Measurements from ENCODE around the gene CRLF3.
"Not testable (repeated sequence)": the region's sequence is repeated elsewhere in the genome, so short reads cannot be mapped to it uniquely, and the experiment has no call there.

CRLF3 gene

DNA sequence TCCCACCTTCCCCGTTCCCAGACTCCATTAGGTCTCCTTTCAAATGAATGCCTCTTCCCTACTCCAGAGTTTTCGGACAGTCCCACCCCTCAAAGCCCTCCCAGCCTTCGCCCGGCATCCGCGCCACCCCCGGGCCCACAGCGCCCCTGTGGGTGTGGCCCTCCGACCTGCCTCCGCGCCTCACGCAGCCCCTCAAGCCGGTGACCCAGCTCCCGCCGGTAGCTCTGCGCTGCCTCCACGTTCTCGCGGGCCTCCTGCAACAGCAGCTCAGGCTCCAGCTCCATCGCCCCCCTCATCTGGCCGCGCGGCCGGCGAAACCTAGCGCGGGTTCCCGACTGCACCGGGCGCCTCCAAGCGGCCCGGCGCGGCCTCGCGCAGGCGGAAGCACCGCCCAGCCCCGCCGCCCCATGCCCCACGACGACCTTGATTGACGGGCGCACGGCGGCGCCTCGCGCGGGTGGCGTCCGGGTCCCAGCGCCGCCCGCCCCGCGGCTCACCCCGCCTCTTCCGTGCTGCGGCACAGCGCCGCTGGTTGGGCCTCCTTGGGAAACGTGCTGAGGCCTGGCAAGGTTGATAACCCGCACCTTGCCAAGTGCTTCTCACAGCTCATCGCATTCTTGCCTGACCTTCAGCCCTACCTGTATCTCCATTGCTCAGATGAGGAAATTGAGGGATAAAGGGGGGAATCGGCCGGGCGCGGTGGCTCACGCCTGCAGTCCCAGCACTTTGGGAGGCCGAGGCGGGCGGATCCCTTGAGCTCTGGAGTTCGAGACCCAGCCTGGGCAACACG is at the start of gene CRLF3:
CRLF3 (minus strand) TSS at position 337 of the 790 bp plus-strand sequence; CDS start at position 296, 41 bp downstream.
- DNase-seq (ENCODE audit: low read depth): peak; percentile 92

- DNase-seq (ENCODE audit: low read depth): no peak
Observed at GRCh38 chr17:30869005-30869404, 44.5 kb upstream of the CRLF3 start.

- no peak for DNase-seq (ENCODE audit: low read depth)
Observed at GRCh38 chr17:30864636-30865035, 40.1 kb upstream of the CRLF3 start.

DNA sequence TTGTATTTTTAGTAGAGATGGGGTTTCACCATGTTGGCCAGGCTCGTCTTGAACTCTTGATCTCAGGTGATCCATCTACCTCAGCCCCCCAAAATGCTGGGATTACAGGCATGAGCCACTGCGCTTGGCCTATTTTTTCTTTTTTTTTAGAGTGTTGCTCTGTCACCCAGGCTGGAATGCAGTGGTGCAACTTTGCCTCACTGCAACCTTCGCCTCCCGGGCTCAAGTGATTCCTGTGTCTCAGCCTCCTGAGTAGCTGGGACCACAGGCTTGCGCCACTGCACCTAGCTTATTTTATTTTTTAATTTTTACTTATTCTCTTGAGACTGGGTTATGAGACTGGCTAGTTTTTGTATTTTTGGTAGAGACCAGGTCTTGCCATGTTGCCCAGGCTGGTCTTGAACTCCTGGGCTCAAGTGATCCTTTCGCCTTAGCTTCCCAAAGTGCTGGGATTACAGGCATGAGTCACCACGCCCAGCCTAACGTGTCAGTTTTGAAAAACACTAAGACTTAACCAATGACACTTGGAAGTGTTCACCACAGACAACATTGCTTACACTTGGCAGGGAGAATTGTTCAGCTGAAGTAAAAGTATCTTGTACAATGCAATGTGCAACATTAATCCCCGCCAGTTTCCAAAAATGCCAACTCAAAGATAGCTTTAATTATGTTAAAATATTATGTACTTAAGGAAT is 34.2 kb upstream of the CRLF3 start:
- peak; percentile 70 for DNase-seq (ENCODE audit: low read depth)

- DNase-seq (ENCODE audit: low read depth): no peak
Observed at GRCh38 chr17:30854146-30854545, 29.7 kb upstream of the CRLF3 start.

- DNase-seq (ENCODE audit: low read depth): no peak
Observed at GRCh38 chr17:30848021-30848420, 23.5 kb upstream of the CRLF3 start.

DNA sequence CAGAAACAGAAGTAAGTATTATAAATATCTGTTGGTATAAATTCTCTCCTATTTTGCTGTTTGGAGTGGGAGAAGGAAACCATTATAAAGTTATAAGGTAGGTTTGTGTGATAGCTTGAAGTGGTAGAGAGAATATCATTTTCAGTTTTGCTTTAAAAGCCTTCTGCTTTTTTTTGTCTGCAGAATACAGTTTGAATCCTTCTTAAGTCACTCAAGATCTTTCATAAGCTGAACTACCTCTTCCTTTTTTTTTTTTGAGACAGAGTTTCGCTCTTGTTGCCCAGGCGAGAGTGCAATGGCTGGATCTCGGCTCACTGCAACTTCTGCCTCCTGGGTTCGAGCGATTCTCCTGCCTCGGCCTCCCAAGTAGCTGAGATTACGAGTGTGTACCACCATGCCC is 16.3 kb upstream of the CRLF3 start:
- no peak for DNase-seq (ENCODE audit: low read depth)

GRCh38 chr17:30838202-30838807 is 13.8 kb upstream of the CRLF3 start:
- DNase-seq (ENCODE audit: low read depth): no peak

DNA sequence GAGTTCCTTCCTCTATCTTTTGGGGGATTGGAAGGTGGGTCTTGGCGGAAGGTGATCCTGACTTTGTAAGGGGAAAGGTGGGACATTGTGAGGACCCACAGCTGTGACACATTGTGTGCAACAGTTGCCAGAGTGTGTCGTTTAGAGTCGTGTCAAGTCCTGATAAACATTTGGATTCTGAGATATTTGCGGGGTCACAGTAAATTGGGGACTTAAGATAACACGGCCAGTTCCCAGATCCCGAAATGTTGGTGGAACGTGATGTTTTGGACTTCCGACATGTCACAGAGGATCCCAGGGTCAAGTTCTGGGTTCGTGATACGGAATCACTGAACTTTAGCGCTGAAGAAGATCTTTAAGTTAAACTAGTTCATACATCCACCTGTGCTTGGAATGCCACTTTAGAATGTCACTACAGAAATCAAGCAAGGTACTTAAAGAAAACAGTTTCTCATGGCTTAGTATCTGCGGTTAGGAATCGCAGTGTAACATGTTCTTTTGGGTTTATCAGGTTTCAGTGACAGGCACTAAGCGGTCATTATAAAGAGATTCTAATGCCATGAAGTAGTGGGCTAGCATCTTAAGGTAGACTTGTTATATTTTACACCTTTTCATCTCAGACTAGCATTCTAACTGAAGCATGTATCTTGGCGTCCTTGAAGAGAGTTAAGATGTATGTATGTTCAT is 8.1 kb upstream of the CRLF3 start:
- peak; percentile 5 for DNase-seq (ENCODE audit: low read depth)

DNA sequence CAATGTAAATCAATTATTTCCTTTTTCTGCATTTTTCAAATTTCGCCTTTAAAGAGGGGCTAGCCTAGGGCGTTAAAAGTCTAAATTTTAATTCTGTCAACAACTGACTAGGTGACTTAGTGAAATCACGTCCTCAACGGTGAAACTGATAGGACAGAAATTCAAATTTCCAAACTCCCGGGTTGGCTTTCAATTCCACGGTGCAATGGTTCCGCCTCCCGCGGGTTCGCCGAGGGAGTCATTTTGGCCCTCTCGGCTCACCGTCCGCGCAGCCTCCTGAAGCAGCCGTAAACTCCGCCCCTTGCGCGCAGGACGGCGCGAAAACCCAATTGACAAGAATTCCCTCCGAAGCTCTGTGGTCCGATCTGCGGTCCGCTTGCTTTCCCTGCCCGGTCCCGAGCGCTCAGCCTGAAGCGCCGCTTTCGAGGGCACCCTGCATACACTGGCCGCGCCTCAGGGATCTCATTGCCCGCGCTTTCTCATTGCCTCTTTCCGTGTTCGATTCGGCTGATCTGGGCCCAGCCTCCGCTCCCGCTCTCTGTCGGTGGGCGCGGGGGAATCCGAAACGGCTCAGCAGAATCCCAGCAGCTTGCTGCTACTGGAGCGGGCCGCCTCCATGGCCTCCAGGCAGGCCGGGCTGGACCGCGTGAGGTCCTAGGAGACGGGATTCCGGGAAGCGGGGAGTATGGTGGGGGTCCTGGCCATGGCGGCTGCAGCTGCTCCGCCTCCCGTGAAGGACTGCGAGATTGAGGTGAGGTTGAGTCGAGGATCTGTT is 7.4 kb upstream of the CRLF3 start, which contains the start of gene ATAD5:
ATAD5 (plus strand) TSS at position 304 of the 775 bp plus-strand sequence; CDS start at position 686, 382 bp downstream.
- peak; percentile 94 for DNase-seq (ENCODE audit: low read depth)

DNA sequence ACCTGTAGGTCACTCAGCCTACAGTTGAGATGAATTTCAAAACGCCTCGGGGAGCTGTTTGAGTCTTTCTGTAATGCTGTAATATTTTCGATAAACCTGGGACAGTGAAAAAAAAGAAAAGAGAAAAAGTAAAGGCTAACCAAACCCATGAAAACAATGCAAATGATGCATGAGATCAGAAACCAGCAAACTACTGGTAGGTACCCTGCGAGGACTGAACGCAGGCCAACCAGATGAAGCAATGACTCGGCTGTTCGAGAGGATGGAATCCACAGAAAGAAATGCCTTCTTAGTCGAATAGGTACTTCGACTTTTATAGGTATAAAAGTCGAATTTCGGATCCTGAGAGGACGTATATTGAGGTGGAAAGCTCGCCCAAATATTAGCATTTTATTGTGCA is 6.8 kb upstream of the CRLF3 start:
- DNase-seq (ENCODE audit: low read depth): peak; percentile 19

- no peak for DNase-seq (ENCODE audit: low read depth)
Observed at GRCh38 chr17:30829022-30829421, 4.5 kb upstream of the CRLF3 start.

- DNase-seq (ENCODE audit: low read depth): no peak
Observed at GRCh38 chr17:30827082-30827481, 2.6 kb upstream of the CRLF3 start.

- no peak for DNase-seq (ENCODE audit: low read depth)
Observed at GRCh38 chr17:30824002-30824355, 513 bp downstream of the CRLF3 start.

DNA sequence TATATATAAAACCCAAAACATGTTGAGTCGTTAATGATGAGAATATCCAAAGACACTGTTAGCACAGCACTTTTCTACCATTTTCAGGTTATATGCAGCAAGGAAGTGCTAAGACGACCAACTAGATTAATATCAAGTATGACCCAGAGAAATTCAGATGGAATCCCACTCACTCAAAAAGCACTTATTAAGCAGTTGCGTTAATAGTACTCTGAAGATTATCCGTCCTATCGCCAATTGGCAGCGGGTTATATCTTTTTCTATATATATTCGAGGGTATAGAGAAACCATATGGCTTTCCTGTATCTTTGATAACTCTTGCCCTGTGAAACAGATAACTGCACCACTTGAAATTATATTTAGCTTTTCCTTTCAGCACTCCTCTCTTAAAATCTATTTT is 1.1 kb downstream of the CRLF3 start:
- no peak for DNase-seq (ENCODE audit: low read depth)

- DNase-seq (ENCODE audit: low read depth): not testable (repeated sequence)
Observed at GRCh38 chr17:30822919-30823318, 1.6 kb downstream of the CRLF3 start.

- no peak for DNase-seq (ENCODE audit: low read depth)
Observed at GRCh38 chr17:30821871-30822723, 2.4 kb downstream of the CRLF3 start.

DNA sequence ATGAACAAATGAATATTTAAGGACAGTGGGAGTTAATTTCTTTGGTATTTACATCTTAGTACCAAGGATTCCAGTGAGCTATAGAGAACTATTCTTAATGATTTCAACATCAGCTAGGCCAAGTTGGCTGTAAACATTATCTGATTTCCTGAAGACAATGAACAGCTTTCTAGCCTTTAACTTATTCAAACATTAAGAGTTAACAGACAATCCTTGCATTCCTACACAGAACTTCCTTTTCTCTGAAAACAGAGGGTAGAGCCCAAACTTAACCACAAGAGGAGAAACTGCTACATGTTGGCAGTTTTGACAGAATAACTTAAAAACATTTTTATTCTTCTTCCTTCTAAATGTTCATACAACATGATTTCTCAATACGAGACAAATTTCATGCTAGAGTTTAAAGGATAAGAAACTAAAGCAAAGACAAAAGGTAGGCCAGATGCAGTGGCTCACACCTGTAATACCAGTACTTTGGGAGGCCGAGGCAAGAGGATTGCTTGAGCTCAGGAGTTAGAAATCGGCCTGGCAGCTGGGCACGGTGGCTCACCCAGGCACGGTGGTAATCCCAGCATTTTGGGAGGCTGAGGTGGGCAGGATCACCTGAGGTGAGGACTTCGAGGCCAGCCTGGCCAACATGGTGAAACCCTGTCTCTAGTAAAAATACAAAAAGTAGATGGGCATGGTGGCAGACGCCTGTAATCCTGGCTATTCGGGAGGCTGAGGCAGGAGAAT is 4.4 kb downstream of the CRLF3 start:
- peak; percentile 61 for DNase-seq (ENCODE audit: low read depth)

GRCh38 chr17:30816165-30816564 is 8.3 kb downstream of the CRLF3 start:
- no peak for DNase-seq (ENCODE audit: low read depth)

DNA sequence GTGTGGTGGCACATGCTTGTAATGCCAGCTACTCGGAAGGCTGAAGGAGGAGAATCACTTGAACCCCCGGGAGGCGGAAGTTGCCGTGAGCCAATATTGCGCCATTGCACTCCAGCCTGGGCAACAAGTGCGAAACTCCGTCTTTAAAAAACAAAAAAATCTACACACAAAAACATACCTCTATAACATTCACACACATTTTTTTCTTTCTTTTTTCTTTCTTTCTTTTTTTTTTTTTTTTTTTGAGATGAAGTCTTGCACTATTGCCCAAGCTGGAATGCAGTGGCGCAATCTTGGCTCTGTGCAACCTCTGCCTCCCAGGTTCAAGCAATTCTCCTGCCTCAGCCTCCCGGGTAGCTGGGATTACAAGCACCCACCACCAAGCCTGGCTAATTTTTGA is 9.6 kb downstream of the CRLF3 start:
- peak; percentile 57 for DNase-seq (ENCODE audit: low read depth)
